H1 (cell line): ENCODE measurements around the gene CA9. TPM values are rescaled to one million over a fixed set of nuclear protein-coding genes. Genes with fewer than 3 reads are reported as not detected.
A peak's percentile ranks its signal among the peaks of the same experiment; 100 is the strongest.

Source experiments
- CTCF ChIA-PET: fragments of 300-600 bp; sonication (Branson Sonifier 250); formaldehyde crosslinking; loops from one replicate; lab custom pipeline; 2021; ENCODE audit not compliant: partially characterized antibody; lab: Charles Lee
- POLR2A ChIA-PET: fragments of 300-600 bp; sonication (Branson Sonifier 250); formaldehyde crosslinking; loops from one replicate; lab custom pipeline; 2021; ENCODE audit warnings: inconsistent platforms; ENCODE audit not compliant: partially characterized antibody; lab: Charles Lee
- DNase-seq, 2 experiments: peaks; one replicate each; pipeline versions ENCODE4 v3.0.0 to v3.0.0-alpha.2; 2010 to 2022; ENCODE audit warnings: low spot score in 2 of 2, low read depth in 1 of 2, mixed read lengths in 1 of 2
- FAIRE-seq: peaks from 2 replicates; lab custom pipeline; 2011; peaks lifted over from hg19 to GRCh38; lab: Jason Lieb, UNC
- H2AFZ ChIP-seq: 2 replicates; pipeline ENCODE4 v1.8.1; 2012; ENCODE audit warnings: low read length, inconsistent platforms
- H2AK5ac ChIP-seq: 2 replicates; pipeline ENCODE4 v1.6.1; 2013; ENCODE audit warnings: low read depth, low read length
- H2BK120ac ChIP-seq: replicated peaks from 2 replicates; pipeline ENCODE3; 2013; ENCODE audit warnings: low read depth, low read length, inconsistent platforms
- H2BK12ac ChIP-seq: 2 replicates; pipeline ENCODE4 v1.6.1; 2013; ENCODE audit warnings: low read depth, low read length
- H2BK15ac ChIP-seq: 2 replicates; pipeline ENCODE4 v1.6.1; 2013; ENCODE audit warnings: low read length
- H2BK20ac ChIP-seq: 2 replicates; pipeline ENCODE4 v1.6.1; 2013; ENCODE audit warnings: low read length
- H2BK5ac ChIP-seq: 2 replicates; pipeline ENCODE4 v1.6.1; 2013; ENCODE audit warnings: low read depth, low read length
- H3K14ac ChIP-seq: 2 replicates; pipeline ENCODE4 v1.6.1; 2013; ENCODE audit warnings: inconsistent platforms; ENCODE audit not compliant: insufficient read length
- H3K18ac ChIP-seq: 2 replicates; pipeline ENCODE4 v1.6.1; 2013; ENCODE audit warnings: low read length; ENCODE audit errors: extremely low read depth
- H3K23ac ChIP-seq: 2 replicates; pipeline ENCODE4 v1.6.1; 2013; ENCODE audit warnings: inconsistent platforms; ENCODE audit not compliant: insufficient read length
- H3K23me2 ChIP-seq: 2 replicates; pipeline ENCODE4 v1.6.1; 2013; ENCODE audit warnings: low read depth, low read length
- H3K27ac ChIP-seq: 2 replicates; pipeline ENCODE4 v1.6.1; 2011; ENCODE audit warnings: low read depth, low read length, inconsistent platforms
- H3K27me3 ChIP-seq, 4 experiments: replicated peaks in 1 of 4; 1 replicate in 1 of 4; 2 replicates in 3 of 4; pipeline versions ENCODE4 v1.6.1 to v1.8.1; 2011 to 2013; ENCODE audit warnings: low read length in 3 of 4, mild to moderate bottlenecking in 3 of 4, inconsistent platforms in 2 of 4, mixed read lengths in 2 of 4, moderate library complexity in 1 of 4; ENCODE audit not compliant: control insufficient read depth in 3 of 4, insufficient read depth in 3 of 4; ENCODE audit errors: extremely low read depth in 1 of 4
- H3K36me3 ChIP-seq, 4 experiments: 2 replicates each; pipeline versions ENCODE4 v1.6.1 to v1.8.1; 2011 to 2013; ENCODE audit warnings: mild to moderate bottlenecking in 4 of 4, low read length in 3 of 4, moderate library complexity in 2 of 4, control low read depth in 1 of 4, inconsistent platforms in 1 of 4; ENCODE audit not compliant: insufficient read depth in 4 of 4, control insufficient read depth in 2 of 4
- H3K4ac ChIP-seq: replicated peaks from 2 replicates; pipeline ENCODE3; 2013; ENCODE audit warnings: low read length, low read depth, mixed read lengths, inconsistent platforms; ENCODE audit not compliant: insufficient read length
- H3K4me1 ChIP-seq, 4 experiments: replicated peaks in 1 of 4; 1 replicate in 1 of 4; 2 replicates in 3 of 4; pipeline versions ENCODE4 v1.6.1 to v1.8.1; 2011 to 2013; ENCODE audit warnings: low read length in 3 of 4, inconsistent platforms in 2 of 4, mixed read lengths in 1 of 4; ENCODE audit not compliant: insufficient read depth in 4 of 4, control insufficient read depth in 3 of 4
- H3K4me2 ChIP-seq, 2 experiments: 2 replicates each; pipeline versions ENCODE4 v1.6.1 to v1.8.1; 2011 to 2013; ENCODE audit warnings: low read depth in 2 of 2, low read length in 2 of 2, control low read depth in 1 of 2, inconsistent platforms in 1 of 2, mild to moderate bottlenecking in 1 of 2; ENCODE audit not compliant: insufficient read depth in 1 of 2
- H3K4me3 ChIP-seq, 4 experiments: fragments of 200-600, 300-600 bp in 1 of 4; sonication (generic), shearing (Covaris generic), sonication (Bioruptor Twin) in 1 of 4; 2 replicates each; pipeline versions ENCODE4 v1.5.1 to v1.8.1; 2011 to 2016; ENCODE audit warnings: low read length in 4 of 4, low read depth in 3 of 4, control low read depth in 2 of 4, inconsistent platforms in 2 of 4, mild to moderate bottlenecking in 2 of 4, mixed read lengths in 1 of 4, moderate library complexity in 1 of 4; ENCODE audit not compliant: insufficient read depth in 2 of 4; ENCODE audit errors: extremely low read depth in 1 of 4
- H3K56ac ChIP-seq: replicated peaks from 2 replicates; pipeline ENCODE3; 2013; ENCODE audit warnings: low read depth, mild to moderate bottlenecking, mixed read lengths, low read length, inconsistent platforms; ENCODE audit not compliant: insufficient read length
- H3K79me1 ChIP-seq: 2 replicates; pipeline ENCODE4 v1.6.1; 2013; ENCODE audit warnings: low read depth, low read length, control low read depth
- H3K79me2 ChIP-seq, 2 experiments: 2 replicates each; pipeline versions ENCODE4 v1.6.1 to v1.8.1; 2012 to 2013; ENCODE audit warnings: low read length in 2 of 2, mild to moderate bottlenecking in 2 of 2, inconsistent platforms in 1 of 2; ENCODE audit not compliant: insufficient read depth in 2 of 2, control insufficient read depth in 1 of 2
- H3K9ac ChIP-seq, 4 experiments: replicated peaks in 1 of 4; 1 replicate in 1 of 4; 2 replicates in 3 of 4; pipeline versions ENCODE4 v1.6.1 to v1.8.1; 2011 to 2013; ENCODE audit warnings: low read depth in 3 of 4, low read length in 3 of 4, control low read depth in 2 of 4, mild to moderate bottlenecking in 2 of 4, moderate library complexity in 2 of 4, inconsistent platforms in 1 of 4; ENCODE audit errors: extremely low read depth in 1 of 4
- H3K9me3 ChIP-seq, 2 experiments: 2 replicates each; pipeline versions ENCODE4 v1.6.1 to v1.8.1; 2012 to 2013; ENCODE audit warnings: mild to moderate bottlenecking in 2 of 2, moderate library complexity in 2 of 2, control low read depth in 1 of 2, inconsistent platforms in 1 of 2, low read depth in 1 of 2, low read length in 1 of 2, mixed read lengths in 1 of 2; ENCODE audit not compliant: insufficient read depth in 2 of 2
- H4K20me1 ChIP-seq, 2 experiments: replicated peaks in 1 of 2; 2 replicates each; pipeline versions ENCODE3 to v1.8.1; 2011 to 2013; ENCODE audit warnings: inconsistent platforms in 2 of 2, low read length in 2 of 2, mild to moderate bottlenecking in 1 of 2; ENCODE audit not compliant: insufficient read depth in 2 of 2, control insufficient read depth in 1 of 2
- H4K5ac ChIP-seq: 2 replicates; pipeline ENCODE4 v1.6.1; 2013; ENCODE audit warnings: low read length, low read depth, mixed read lengths, inconsistent platforms; ENCODE audit not compliant: insufficient read length
- H4K8ac ChIP-seq: 2 replicates; pipeline ENCODE4 v1.8.0; 2013; ENCODE audit warnings: mild to moderate bottlenecking, moderate library complexity, low read length, inconsistent platforms; ENCODE audit not compliant: insufficient read depth; ENCODE audit errors: extremely low read depth
- H4K91ac ChIP-seq: replicated peaks from 2 replicates; pipeline ENCODE3; 2013; ENCODE audit warnings: low read length, mixed read lengths, inconsistent platforms; ENCODE audit not compliant: insufficient read length
- CTBP2 ChIP-seq: IDR thresholded peaks from 2 replicates; pipeline ENCODE4 v1.7.0; 2011; ENCODE audit warnings: borderline replicate concordance, mild to moderate bottlenecking, moderate library complexity, mixed read lengths, low read length; ENCODE audit not compliant: insufficient read depth, insufficient read length
- FOSL1 ChIP-seq: IDR thresholded peaks from 2 replicates; pipeline ENCODE4 v1.6.1; 2011; ENCODE audit warnings: mild to moderate bottlenecking, low read depth, low read length, moderate library complexity; ENCODE audit not compliant: insufficient read depth
- KDM5A ChIP-seq: fragments of 200-600 bp; IDR thresholded peaks from 2 replicates; pipeline ENCODE4 v1.7.1; 2012; ENCODE audit warnings: mild to moderate bottlenecking, low read length, inconsistent platforms, mixed read lengths
- TEAD4 ChIP-seq: IDR thresholded peaks from 2 replicates; pipeline ENCODE4 v1.6.1; 2012; ENCODE audit warnings: low read depth, low read length, inconsistent platforms, mixed read lengths
- WGBS, 2 experiments: shearing (Covaris generic) in 1 of 2; methylation state at CpG; one replicate each; pipeline versions ENCODE4 v1.1.6 to v1.1.7; 2013 to 2015; ENCODE audit warnings: low lambda C conversion rate in 2 of 2, mixed read lengths in 2 of 2, inconsistent platforms in 1 of 2, low coverage in 1 of 2, missing lambda C conversion rate in 1 of 2; ENCODE audit not compliant: insufficient replicate concordance in 2 of 2, insufficient coverage in 1 of 2, insufficient read length in 1 of 2; ENCODE audit errors: extremely low coverage in 1 of 2, missing lambda C conversion rate in 1 of 2; 5-methylcytosine and 5-hydroxymethylcytosine counted together
- polyA plus RNA-seq, 7 experiments: library from polyadenylated mRNA; depleted of rRNA in 3 of 7; stranded (reverse) in 5 of 7; unstranded in 2 of 7; fragments of >200 nt in 5 of 7; fragments of 200-250 nt in 2 of 7; gene quantifications; 1 replicate in 5 of 7; 2 replicates in 1 of 7; 4 replicates in 1 of 7; pipeline versions ENCODE4 v1.2.1 to v1.2.3, GENCODE V29; 2011 to 2013; ENCODE audit warnings: missing spikeins in 2 of 7, mixed read lengths in 2 of 7
- total RNA-seq: library from RNA; stranded (reverse); fragmentation: NEBNext Ultra II Directional; extraction: Animal tissue kit (Norgen Biotek cat#: 25700); gene quantifications from 2 replicates; pipeline ENCODE4 v1.2.1, GENCODE V29; 2021
- TF ChIP-seq, protein P1 (sequence below): IDR thresholded peaks from 2 replicates; pipeline ENCODE4 v1.6.1; 2012; ENCODE audit warnings: low read length, inconsistent platforms

The CA9 gene
- total and polyA plus RNA-seq, 2 of the 8 experiments (the other 6 are each of a cell fraction or from before 2014, with no cell fraction given), result 1.3 to 1.8 TPM

GRCh38 chr9:35700031-35700430 is 26.3 kb downstream of the CA9 start:
- TF ChIP-seq TEAD4 (no peak), CTBP2 (no peak), FOSL1 (no peak), KDM5A (no peak)
- TF ChIP-seq, protein P1, sequence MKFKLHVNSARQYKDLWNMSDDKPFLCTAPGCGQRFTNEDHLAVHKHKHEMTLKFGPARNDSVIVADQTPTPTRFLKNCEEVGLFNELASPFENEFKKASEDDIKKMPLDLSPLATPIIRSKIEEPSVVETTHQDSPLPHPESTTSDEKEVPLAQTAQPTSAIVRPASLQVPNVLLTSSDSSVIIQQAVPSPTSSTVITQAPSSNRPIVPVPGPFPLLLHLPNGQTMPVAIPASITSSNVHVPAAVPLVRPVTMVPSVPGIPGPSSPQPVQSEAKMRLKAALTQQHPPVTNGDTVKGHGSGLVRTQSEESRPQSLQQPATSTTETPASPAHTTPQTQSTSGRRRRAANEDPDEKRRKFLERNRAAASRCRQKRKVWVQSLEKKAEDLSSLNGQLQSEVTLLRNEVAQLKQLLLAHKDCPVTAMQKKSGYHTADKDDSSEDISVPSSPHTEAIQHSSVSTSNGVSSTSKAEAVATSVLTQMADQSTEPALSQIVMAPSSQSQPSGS, result no peak
- Histone ChIP-seq H3K18ac (no peak overlapping the region), H3K9ac (peak overlapping the region in 1 of 4 experiments; percentile 25; a peak in 1 of 7 replicates), H2AFZ (no peak overlapping the region), H3K23ac (no peak overlapping the region), H3K23me2 (no peaks in the 10 kb centered on the region), H3K4me3 (no peak overlapping the region), H4K20me1 (peaks cover 3 to 10% of the 10 kb centered on the region in 2 experiments), H3K4me2 (no peak overlapping the region), H3K14ac (no peak overlapping the region), H2AK5ac (no peak overlapping the region), H3K56ac (no peak overlapping the region), H3K9me3 (no peaks in the 10 kb centered on the region), H2BK120ac (no peak overlapping the region), H3K27ac (no peak overlapping the region), H2BK20ac (no peak overlapping the region), H4K5ac (no peak overlapping the region), H4K8ac (no peak overlapping the region; the same call in 1 of the 2 replicates), H2BK15ac (no peak overlapping the region), H3K36me3 (peaks cover 42 to 67% (median 65%) of the 10 kb centered on the region in 4 experiments), H3K4ac (no peak overlapping the region), H2BK12ac (no peak overlapping the region), H2BK5ac (no peak overlapping the region), H3K27me3 (no peaks in the 10 kb centered on the region), H3K79me1 (no peaks in the 10 kb centered on the region), H3K4me1 (no peaks in the 10 kb centered on the region), H4K91ac (no peak overlapping the region), H3K79me2 (no peaks in the 10 kb centered on the region)
- FAIRE-seq (no peak), DNase-seq (no peak)
- 90% methylated on average over 11 of the region's 11 CpGs; no CpG with 5 or more reads in 1 of the 2 experiments for WGBS, 2 experiments
- ChIA-PET CTCF (interaction anchor here (0.6 to 14.1 kb wide), 8 partner anchors 9 to 55 kb away, joined by 3 to 347 read pairs (median 42); partner anchors contain the start of genes ARHGEF39, CA9, CCDC107 and RMRP), POLR2A (interaction anchor here (0.7 to 14.9 kb wide), 4 partner anchors 11 to 28 kb away, joined by 3 to 158 read pairs (median 4); partner anchors contain the start of genes CREB3 and TLN1)
